Tibial nerve (tissue), 4 donors: ENCODE data around the gene EID2B. TPM values are rescaled to one million over a fixed set of nuclear protein-coding genes. Genes with fewer than 3 reads are reported as not detected.

Experiments used
- DNase-seq, 2 donors: peaks; one replicate each; pipeline ENCODE4 v3.0.0-alpha.2; 2019; ENCODE audit warnings: low spot score in 2 of 2
- H3K27ac ChIP-seq, 4 donors: fragments of 200-600 bp; sonication (generic) in 3 of 4; one replicate each; pipeline ENCODE4 v1.5.1; 2017 to 2019; ENCODE audit warnings: mild to moderate bottlenecking in 1 of 4
- H3K27me3 ChIP-seq, 2 donors: fragments of 200-600 bp; sonication (generic) in 1 of 2; one replicate each; pipeline versions ENCODE4 v1.5.1 to v1.6.0; 2017 to 2019
- H3K36me3 ChIP-seq, 3 donors: fragments of 200-600 bp; sonication (generic); one replicate each; pipeline ENCODE4 v1.5.1; 2018 to 2019
- H3K4me1 ChIP-seq, 4 donors: fragments of 200-600 bp; sonication (generic) in 3 of 4; one replicate each; pipeline ENCODE4 v1.5.1; 2017 to 2019
- H3K4me3 ChIP-seq, 4 donors: fragments of 200-600 bp; sonication (generic) in 3 of 4; one replicate each; pipeline ENCODE4 v1.5.1; 2017 to 2019; ENCODE audit warnings: mild to moderate bottlenecking in 1 of 4, moderate library complexity in 1 of 4
- H3K9me3 ChIP-seq, 4 donors: fragments of 200-600 bp; sonication (generic) in 3 of 4; one replicate each; pipeline ENCODE4 v1.5.1; 2017 to 2019
- EP300 ChIP-seq, 2 donors: sonication (generic); formaldehyde crosslinking; IDR thresholded peaks; one replicate each; pipeline ENCODE4 v1.6.1; 2017; ENCODE audit warnings: antibody characterized with exemption in 2 of 2, mild to moderate bottlenecking in 1 of 2
- POLR2A ChIP-seq, 2 donors: fragments of 450-650 bp; IDR thresholded peaks; one replicate each; pipeline ENCODE4 v1.6.1; 2017; ENCODE audit warnings: antibody characterized with exemption in 2 of 2, mild to moderate bottlenecking in 2 of 2, moderate library complexity in 2 of 2
- WGBS, 2 donors: methylation state at CpG; one replicate each; pipeline ENCODE4 v1.1.5; 2018; 5-methylcytosine and 5-hydroxymethylcytosine counted together
- total RNA-seq, 4 donors: library from RNA; depleted of rRNA; stranded (reverse); fragments of >200 nt; gene quantifications; one replicate each; pipeline ENCODE4 v1.1.0, GENCODE V29; 2016
- TF ChIP-seq, protein P1 (sequence below), 5 experiments: fragments of 200-600 bp in 3 of 5; fragments of 450-650 bp in 2 of 5; sonication (generic) in 3 of 5; IDR thresholded peaks; one replicate each; pipeline ENCODE4 v1.5.1; 2016 to 2019; ENCODE audit warnings: antibody characterized with exemption in 5 of 5, mild to moderate bottlenecking in 3 of 5, moderate library complexity in 2 of 5

EID2B gene
- total RNA-seq, 4 donors from 2014 or later: 3.0 to 10.2 (median 7.0) TPM

- Histone ChIP-seq H3K4me1 (no peaks in the 10 kb centered on the region), H3K36me3 (peaks cover 0 to 52% (median 19%) of the 10 kb centered on the region in 3 donors), H3K27me3 (peaks cover 0 to 17% of the 10 kb centered on the region in 2 donors), H3K9me3 (no peaks in the 10 kb centered on the region), H3K4me3 (no peak overlapping the region), H3K27ac (no peak overlapping the region)
- no peak for DNase-seq
- 95 to 97% methylated on average over 6 of the region's 6 CpGs for WGBS, 2 donors
- no peak for TF ChIP-seq POLR2A (IDR thresholded peaks at IDR 0.05)
- TF ChIP-seq EP300 (IDR thresholded peaks at IDR 0.05): no peak
- TF ChIP-seq, protein P1, sequence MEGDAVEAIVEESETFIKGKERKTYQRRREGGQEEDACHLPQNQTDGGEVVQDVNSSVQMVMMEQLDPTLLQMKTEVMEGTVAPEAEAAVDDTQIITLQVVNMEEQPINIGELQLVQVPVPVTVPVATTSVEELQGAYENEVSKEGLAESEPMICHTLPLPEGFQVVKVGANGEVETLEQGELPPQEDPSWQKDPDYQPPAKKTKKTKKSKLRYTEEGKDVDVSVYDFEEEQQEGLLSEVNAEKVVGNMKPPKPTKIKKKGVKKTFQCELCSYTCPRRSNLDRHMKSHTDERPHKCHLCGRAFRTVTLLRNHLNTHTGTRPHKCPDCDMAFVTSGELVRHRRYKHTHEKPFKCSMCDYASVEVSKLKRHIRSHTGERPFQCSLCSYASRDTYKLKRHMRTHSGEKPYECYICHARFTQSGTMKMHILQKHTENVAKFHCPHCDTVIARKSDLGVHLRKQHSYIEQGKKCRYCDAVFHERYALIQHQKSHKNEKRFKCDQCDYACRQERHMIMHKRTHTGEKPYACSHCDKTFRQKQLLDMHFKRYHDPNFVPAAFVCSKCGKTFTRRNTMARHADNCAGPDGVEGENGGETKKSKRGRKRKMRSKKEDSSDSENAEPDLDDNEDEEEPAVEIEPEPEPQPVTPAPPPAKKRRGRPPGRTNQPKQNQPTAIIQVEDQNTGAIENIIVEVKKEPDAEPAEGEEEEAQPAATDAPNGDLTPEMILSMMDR (IDR thresholded peaks at IDR 0.05): no peak
Observed at GRCh38 chr19:39492225-39492624, 40.4 kb downstream of the EID2B start.

GRCh38 chr19:39489756-39490155 lies 42.9 kb downstream of the EID2B start:
- Histone ChIP-seq H3K9me3 (no peaks in the 10 kb centered on the region), H3K4me1 (no peaks in the 10 kb centered on the region), H3K27ac (no peak overlapping the region), H3K4me3 (no peak overlapping the region), H3K27me3 (no peaks in the 10 kb centered on the region), H3K36me3 (peaks cover 3 to 77% (median 29%) of the 10 kb centered on the region in 3 donors)
- TF ChIP-seq, protein P1 (IDR thresholded peaks at IDR 0.05): no peak
- no peak for TF ChIP-seq POLR2A (IDR thresholded peaks at IDR 0.05)
- TF ChIP-seq EP300 (IDR thresholded peaks at IDR 0.05): no peak
- no peak for DNase-seq
- 72 to 73% methylated on average over 10 of the region's 10 CpGs for WGBS, 2 donors

GRCh38 chr19:39483141-39483540 lies 49.5 kb downstream of the EID2B start:
- TF ChIP-seq POLR2A (IDR thresholded peaks at IDR 0.05) (no peak), EP300 (IDR thresholded peaks at IDR 0.05) (no peak)
- TF ChIP-seq, protein P1 (IDR thresholded peaks at IDR 0.05): no peak
- Histone ChIP-seq H3K4me1 (peaks cover 0 to 23% (median 15%) of the 10 kb centered on the region in 4 donors), H3K9me3 (no peaks in the 10 kb centered on the region), H3K36me3 (peaks cover 3 to 56% (median 12%) of the 10 kb centered on the region in 3 donors), H3K27me3 (no peaks in the 10 kb centered on the region), H3K4me3 (no peak overlapping the region), H3K27ac (no peak overlapping the region)
- WGBS, 2 donors: 71 to 82% methylated on average over 6 of the region's 6 CpGs
- no peak for DNase-seq

- Histone ChIP-seq H3K4me1 (peaks cover 0 to 23% (median 15%) of the 10 kb centered on the region in 4 donors), H3K9me3 (no peaks in the 10 kb centered on the region), H3K27ac (peak overlapping the region in 1 of 4 donors; percentile 88), H3K4me3 (peak overlapping the region; percentile 81 to 96 (median 85)), H3K27me3 (no peaks in the 10 kb centered on the region), H3K36me3 (peaks cover 3 to 52% (median 10%) of the 10 kb centered on the region in 3 donors)
- no peak for TF ChIP-seq EP300 (IDR thresholded peaks at IDR 0.05)
- TF ChIP-seq POLR2A (IDR thresholded peaks at IDR 0.05): no peak
- TF ChIP-seq, protein P1 (IDR thresholded peaks at IDR 0.05): no peak
- WGBS, 2 donors: 59 to 62% methylated on average over 11 of the region's 11 CpGs
- DNase-seq: no peak
Observed at GRCh38 chr19:39481676-39482075, 51.0 kb downstream of the EID2B start.

DNA sequence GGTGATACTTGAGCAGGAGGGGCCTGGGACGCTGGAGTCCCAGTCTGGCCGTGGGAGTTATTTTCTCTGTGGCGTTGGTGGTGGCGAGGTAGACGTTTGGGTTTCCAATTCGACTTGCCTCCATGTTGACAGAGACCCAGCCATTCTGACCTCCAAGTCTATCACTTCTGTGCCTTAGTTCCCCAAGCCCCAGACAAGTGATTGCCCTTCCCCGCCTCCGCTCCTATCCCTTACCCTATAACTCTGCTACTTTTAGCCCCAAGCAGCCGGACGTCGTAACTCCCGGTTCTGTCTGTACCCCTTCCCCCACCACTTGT lies 51.5 kb downstream of the EID2B start:
- TF ChIP-seq POLR2A (IDR thresholded peaks at IDR 0.05) (no peak), EP300 (IDR thresholded peaks at IDR 0.05) (no peak)
- TF ChIP-seq, protein P1 (IDR thresholded peaks at IDR 0.05): no peak
- DNase-seq: no peak
- Histone ChIP-seq H3K36me3 (peaks cover 3 to 52% (median 9%) of the 10 kb centered on the region in 3 donors), H3K27me3 (no peaks in the 10 kb centered on the region), H3K4me1 (peaks cover 0 to 23% (median 15%) of the 10 kb centered on the region in 4 donors), H3K27ac (peak overlapping the region; percentile 67 to 88 (median 86)), H3K9me3 (no peaks in the 10 kb centered on the region), H3K4me3 (peak overlapping the region; percentile 81 to 96 (median 85))
- WGBS, 2 donors: 1% methylated on average over 9 to 12 of the region's 12 CpGs

Other genes starting within 250 kb of the EID2B start
- not detected for gene IFNL1, start 236.4 kb downstream of the EID2B start, total RNA-seq
- 1 to 10 TPM in 2 of 4 donors, under 1 TPM in 2; 0.30 to 2.4 (median 1.4) TPM for gene LRFN1, start 212.0 kb downstream of the EID2B start, total RNA-seq
- gene GMFG, start 196.8 kb downstream of the EID2B start, total RNA-seq: 10 to 100 TPM in 3 of 4 donors, 1 to 10 TPM in 1; 8.4 to 36.5 (median 18.2) TPM
- gene SAMD4B, start 190.4 kb downstream of the EID2B start, total RNA-seq: 100 to 1,000 TPM; 103 to 193 (median 115) TPM
- 10 to 100 TPM; 30.8 to 48.3 (median 44.3) TPM for gene PAF1, start 141.7 kb downstream of the EID2B start, total RNA-seq
- 10 to 100 TPM; 32.9 to 52.5 (median 37.6) TPM for gene MED29, start 141.5 kb downstream of the EID2B start, total RNA-seq
- gene ZFP36, start 126.0 kb downstream of the EID2B start, total RNA-seq: 100 to 1,000 TPM; 125 to 274 (median 178) TPM
- gene PLEKHG2, start 120.2 kb downstream of the EID2B start, total RNA-seq: 10 to 100 TPM; 20.1 to 62.1 (median 35.6) TPM
- 1,000 to 10,000 TPM; 1,048 to 1,762 (median 1,462) TPM for gene RPS16, start 96.9 kb downstream of the EID2B start, total RNA-seq
- gene SUPT5H, start 87.3 kb downstream of the EID2B start, total RNA-seq: 100 to 1,000 TPM in 3 of 4 donors, 10 to 100 TPM in 1; 94.4 to 120 (median 106) TPM
- gene TIMM50, start 52.0 kb downstream of the EID2B start, total RNA-seq: 10 to 100 TPM; 38.4 to 65.5 (median 55.4) TPM
- gene DLL3, start 33.9 kb downstream of the EID2B start, total RNA-seq: not detected
- not detected for gene SELENOV, start 17.7 kb downstream of the EID2B start, total RNA-seq
- 10 to 100 TPM; 14.0 to 27.3 (median 23.4) TPM for gene EID2, start 7.3 kb upstream of the EID2B start, total RNA-seq
- gene LGALS13, start 69.7 kb upstream of the EID2B start, total RNA-seq: not detected
- gene LGALS16, start 123.1 kb upstream of the EID2B start, total RNA-seq: not detected
- gene LGALS14, start 171.6 kb upstream of the EID2B start, total RNA-seq: not detected
- not detected for gene CLC, start 205.2 kb upstream of the EID2B start, total RNA-seq
- not detected for gene LEUTX, start 246.0 kb upstream of the EID2B start, total RNA-seq